ENCODE measurements around the gene NUFIP1. TPM values are rescaled to one million over a fixed set of nuclear protein-coding genes. Genes with fewer than 3 reads are reported as not detected.

The NUFIP1 gene
- total RNA-seq, 1 experiment from 2014 or later, result 12.2 TPM

DNA sequence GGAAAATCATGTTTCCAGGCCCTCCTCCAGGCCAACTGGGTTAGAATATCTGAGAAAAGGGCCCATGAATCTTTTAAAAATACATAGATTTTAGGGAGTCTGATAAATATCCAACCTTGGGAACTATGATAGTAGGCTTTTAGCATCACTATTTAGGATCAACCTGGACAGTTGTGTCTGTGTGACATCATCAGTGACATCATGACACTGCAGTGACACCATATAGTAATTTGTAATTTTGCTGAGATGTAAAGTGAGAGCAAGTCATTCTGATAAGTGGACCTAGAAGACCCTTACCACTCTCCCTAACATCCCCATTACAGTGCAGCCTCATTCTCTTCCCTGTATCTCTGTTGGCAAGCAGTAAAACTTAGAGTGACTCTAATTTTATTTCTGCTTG, 14.1 kb upstream of the NUFIP1 start:
- Histone ChIP-seq H3K79me2 (ENCODE audit: insufficient read depth, low read length) (no peaks in the 10 kb centered on the region), H2AFZ (ENCODE audit: low read depth, low read length, poor library complexity, severe bottlenecking) (no peak overlapping the region), H3K9me3 (ENCODE audit: control insufficient read depth in 1 of 2, insufficient read depth in 1 of 2, low read depth in 1 of 2, low read length in 2 of 2) (no peaks in the 10 kb centered on the region), H3K4me2 (ENCODE audit: low read length) (no peak overlapping the region), H4K20me1 (ENCODE audit: insufficient read depth) (no peaks in the 10 kb centered on the region), H3K4me3 (replicated peaks in 1 of 2; ENCODE audit: low read depth in 1 of 2, low read length in 2 of 2) (no peak overlapping the region), H3K36me3 (ENCODE audit: control insufficient read depth in 1 of 2, insufficient read depth in 2 of 2, low read length in 2 of 2) (peaks cover 3 to 4% of the 10 kb centered on the region in 2 experiments; a peak in 2 of 4 replicates), H3K9me2 (ENCODE audit: insufficient read depth) (no peaks in the 10 kb centered on the region), H3K27ac (ENCODE audit: low read depth, low read length) (no peak overlapping the region), H3K4me1 (ENCODE audit: control insufficient read depth in 1 of 2, insufficient read depth in 2 of 2, low read length in 2 of 2) (no peaks in the 10 kb centered on the region), H3K9ac (ENCODE audit: low read length) (no peak overlapping the region), H3K27me3 (ENCODE audit: insufficient read depth, low read length) (no peaks in the 10 kb centered on the region)
- ChIA-PET RAD21 (ENCODE audit: low non-redundant PET in 1 of 2, low total read pairs in 2 of 2, uncharacterized antibody in 2 of 2, unreplicated experiment in 2 of 2) (no interaction called here), POLR2A (no interaction called here), CTCF (no interaction called here)
- ATAC-seq (no peak), DNase-seq (ENCODE audit: low read depth, low spot score) (no peak)
- intact Hi-C loops (cut with micrococcal nuclease), result no loop called here
- BruUV-seq (replicated peaks), result no TSS peak
- TF ChIP-seq CBX3 (IDR thresholded peaks at IDR 0.05; ENCODE audit: low read depth) (no peak), JUND (IDR thresholded peaks at IDR 0.05) (no peak), ELF1 (IDR thresholded peaks at IDR 0.05; ENCODE audit: borderline replicate concordance, low read depth) (no peak), ZNF274 (IDR thresholded peaks at IDR 0.05; ENCODE audit: low read depth, low read length) (no peak), POLR2AphosphoS5 (IDR thresholded peaks at IDR 0.05; ENCODE audit: low read depth, low read length) (no peak), EZH2phosphoT487 (IDR thresholded peaks at IDR 0.05; ENCODE audit: borderline replicate concordance) (no peak), POLR2A (IDR thresholded peaks at IDR 0.05; ENCODE audit: borderline replicate concordance, extremely low read depth, insufficient read depth, insufficient read length) (no peak), SIN3A (IDR thresholded peaks at IDR 0.05; ENCODE audit: low read depth) (no peak), CEBPB (IDR thresholded peaks at IDR 0.05; ENCODE audit: low read depth) (no peak), ZFX (IDR thresholded peaks at IDR 0.05) (no peak), TCF7L2 (IDR thresholded peaks at IDR 0.05; ENCODE audit: borderline replicate concordance, extremely low read depth, insufficient read depth, insufficient read length) (no peak)
- TF ChIP-seq, protein P1, sequence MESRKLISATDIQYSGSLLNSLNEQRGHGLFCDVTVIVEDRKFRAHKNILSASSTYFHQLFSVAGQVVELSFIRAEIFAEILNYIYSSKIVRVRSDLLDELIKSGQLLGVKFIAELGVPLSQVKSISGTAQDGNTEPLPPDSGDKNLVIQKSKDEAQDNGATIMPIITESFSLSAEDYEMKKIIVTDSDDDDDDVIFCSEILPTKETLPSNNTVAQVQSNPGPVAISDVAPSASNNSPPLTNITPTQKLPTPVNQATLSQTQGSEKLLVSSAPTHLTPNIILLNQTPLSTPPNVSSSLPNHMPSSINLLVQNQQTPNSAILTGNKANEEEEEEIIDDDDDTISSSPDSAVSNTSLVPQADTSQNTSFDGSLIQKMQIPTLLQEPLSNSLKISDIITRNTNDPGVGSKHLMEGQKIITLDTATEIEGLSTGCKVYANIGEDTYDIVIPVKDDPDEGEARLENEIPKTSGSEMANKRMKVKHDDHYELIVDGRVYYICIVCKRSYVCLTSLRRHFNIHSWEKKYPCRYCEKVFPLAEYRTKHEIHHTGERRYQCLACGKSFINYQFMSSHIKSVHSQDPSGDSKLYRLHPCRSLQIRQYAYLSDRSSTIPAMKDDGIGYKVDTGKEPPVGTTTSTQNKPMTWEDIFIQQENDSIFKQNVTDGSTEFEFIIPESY (IDR thresholded peaks at IDR 0.05; ENCODE audit: extremely low read depth, insufficient replicate concordance, low read length), result no peak
- TF ChIP-seq, protein P2, sequence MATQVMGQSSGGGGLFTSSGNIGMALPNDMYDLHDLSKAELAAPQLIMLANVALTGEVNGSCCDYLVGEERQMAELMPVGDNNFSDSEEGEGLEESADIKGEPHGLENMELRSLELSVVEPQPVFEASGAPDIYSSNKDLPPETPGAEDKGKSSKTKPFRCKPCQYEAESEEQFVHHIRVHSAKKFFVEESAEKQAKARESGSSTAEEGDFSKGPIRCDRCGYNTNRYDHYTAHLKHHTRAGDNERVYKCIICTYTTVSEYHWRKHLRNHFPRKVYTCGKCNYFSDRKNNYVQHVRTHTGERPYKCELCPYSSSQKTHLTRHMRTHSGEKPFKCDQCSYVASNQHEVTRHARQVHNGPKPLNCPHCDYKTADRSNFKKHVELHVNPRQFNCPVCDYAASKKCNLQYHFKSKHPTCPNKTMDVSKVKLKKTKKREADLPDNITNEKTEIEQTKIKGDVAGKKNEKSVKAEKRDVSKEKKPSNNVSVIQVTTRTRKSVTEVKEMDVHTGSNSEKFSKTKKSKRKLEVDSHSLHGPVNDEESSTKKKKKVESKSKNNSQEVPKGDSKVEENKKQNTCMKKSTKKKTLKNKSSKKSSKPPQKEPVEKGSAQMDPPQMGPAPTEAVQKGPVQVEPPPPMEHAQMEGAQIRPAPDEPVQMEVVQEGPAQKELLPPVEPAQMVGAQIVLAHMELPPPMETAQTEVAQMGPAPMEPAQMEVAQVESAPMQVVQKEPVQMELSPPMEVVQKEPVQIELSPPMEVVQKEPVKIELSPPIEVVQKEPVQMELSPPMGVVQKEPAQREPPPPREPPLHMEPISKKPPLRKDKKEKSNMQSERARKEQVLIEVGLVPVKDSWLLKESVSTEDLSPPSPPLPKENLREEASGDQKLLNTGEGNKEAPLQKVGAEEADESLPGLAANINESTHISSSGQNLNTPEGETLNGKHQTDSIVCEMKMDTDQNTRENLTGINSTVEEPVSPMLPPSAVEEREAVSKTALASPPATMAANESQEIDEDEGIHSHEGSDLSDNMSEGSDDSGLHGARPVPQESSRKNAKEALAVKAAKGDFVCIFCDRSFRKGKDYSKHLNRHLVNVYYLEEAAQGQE (IDR thresholded peaks at IDR 0.05; ENCODE audit: low read depth), result no peak
- TF ChIP-seq, protein P3, sequence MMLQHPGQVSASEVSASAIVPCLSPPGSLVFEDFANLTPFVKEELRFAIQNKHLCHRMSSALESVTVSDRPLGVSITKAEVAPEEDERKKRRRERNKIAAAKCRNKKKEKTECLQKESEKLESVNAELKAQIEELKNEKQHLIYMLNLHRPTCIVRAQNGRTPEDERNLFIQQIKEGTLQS (IDR thresholded peaks at IDR 0.05), result no peak

Measured in HCT116 (cell line).